ES-I3 (cell line): Measurements from ENCODE around the gene CACNA2D1.
"Not testable (repeated sequence)": the region's sequence is repeated elsewhere in the genome, so short reads cannot be mapped to it uniquely, and the experiment has no call there.

Experiments
- H3K36me3 ChIP-seq: 2 replicates; pipeline ENCODE4 v1.6.1; 2013; ENCODE audit warnings: mild to moderate bottlenecking, low read length, control low read depth, moderate library complexity; ENCODE audit not compliant: insufficient read depth
- H3K4me1 ChIP-seq: 2 replicates; pipeline ENCODE4 v1.6.1; 2013; ENCODE audit warnings: mild to moderate bottlenecking, control low read depth, low read length; ENCODE audit not compliant: insufficient read depth
- H3K9ac ChIP-seq: 2 replicates; pipeline ENCODE4 v1.6.1; 2013; ENCODE audit warnings: low read depth, mild to moderate bottlenecking, low read length, moderate library complexity
- H3K9me3 ChIP-seq: 2 replicates; pipeline ENCODE4 v1.6.1; 2013; ENCODE audit warnings: mild to moderate bottlenecking, low read length, moderate library complexity; ENCODE audit not compliant: control insufficient read depth, insufficient read depth

CACNA2D1 gene

GRCh38 chr7:82153776-82154175 lies 289.8 kb downstream of the CACNA2D1 start:
- Histone ChIP-seq H3K4me1 (peaks cover 7% of the 10 kb centered on the region; the same call in 1 of the 2 replicates), H3K9me3 (no peaks in the 10 kb centered on the region), H3K36me3 (no peaks in the 10 kb centered on the region), H3K9ac (no peak overlapping the region)

GRCh38 chr7:82152858-82153257 lies 290.7 kb downstream of the CACNA2D1 start:
- Histone ChIP-seq H3K9ac (no peak overlapping the region), H3K36me3 (no peaks in the 10 kb centered on the region), H3K9me3 (no peaks in the 10 kb centered on the region), H3K4me1 (peaks cover 7% of the 10 kb centered on the region; the same call in 1 of the 2 replicates)

- H3K36me3 ChIP-seq: no peaks in the 10 kb centered on the region
- no peaks in the 10 kb centered on the region for H3K9me3 ChIP-seq
- H3K9ac ChIP-seq: no peak overlapping the region
- no peaks in the 10 kb centered on the region for H3K4me1 ChIP-seq
Measured at GRCh38 chr7:82146491-82146890, 297.1 kb downstream of the CACNA2D1 start.

- Histone ChIP-seq H3K9ac (no peak overlapping the region), H3K4me1 (no peaks in the 10 kb centered on the region), H3K9me3 (no peaks in the 10 kb centered on the region), H3K36me3 (no peaks in the 10 kb centered on the region)
Measured at GRCh38 chr7:82142263-82142864, 301.2 kb downstream of the CACNA2D1 start.

- H3K36me3 ChIP-seq: no peaks in the 10 kb centered on the region
- H3K4me1 ChIP-seq: no peaks in the 10 kb centered on the region
- no peak overlapping the region for H3K9ac ChIP-seq
- no peaks in the 10 kb centered on the region for H3K9me3 ChIP-seq
Measured at GRCh38 chr7:82141427-82141826, 302.1 kb downstream of the CACNA2D1 start.

GRCh38 chr7:82140608-82141007 lies 303.0 kb downstream of the CACNA2D1 start:
- not testable (repeated sequence) for H3K9ac ChIP-seq, H3K36me3 ChIP-seq, H3K4me1 ChIP-seq, H3K9me3 ChIP-seq

GRCh38 chr7:82131215-82131614 lies 312.4 kb downstream of the CACNA2D1 start:
- Histone ChIP-seq H3K36me3 (no peaks in the 10 kb centered on the region), H3K4me1 (no peaks in the 10 kb centered on the region), H3K9ac (no peak overlapping the region), H3K9me3 (no peaks in the 10 kb centered on the region)

- Histone ChIP-seq H3K9me3 (peaks cover 4% of the 10 kb centered on the region; the same call in 1 of the 2 replicates), H3K4me1 (no peaks in the 10 kb centered on the region), H3K36me3 (no peaks in the 10 kb centered on the region), H3K9ac (no peak overlapping the region)
Measured at GRCh38 chr7:82129091-82129490, 314.5 kb downstream of the CACNA2D1 start.

- Histone ChIP-seq H3K36me3 (no peaks in the 10 kb centered on the region), H3K9ac (no peak overlapping the region)
Measured at GRCh38 chr7:82128546-82128945, 315.0 kb downstream of the CACNA2D1 start.

GRCh38 chr7:82126576-82126975 lies 317.0 kb downstream of the CACNA2D1 start:
- Histone ChIP-seq H3K9me3 (peaks cover 5% of the 10 kb centered on the region; the same call in 1 of the 2 replicates), H3K4me1 (no peaks in the 10 kb centered on the region; the same call in 1 of the 2 replicates), H3K9ac (no peak overlapping the region), H3K36me3 (no peaks in the 10 kb centered on the region)

More at GRCh38 chr7:82128546-82128945, 315.0 kb downstream of the CACNA2D1 start:
- Histone ChIP-seq H3K4me1 (no peaks in the 10 kb centered on the region), H3K9me3 (peaks cover 5% of the 10 kb centered on the region; the same call in 1 of the 2 replicates)

- peaks cover 5% of the 10 kb centered on the region; the same call in 1 of the 2 replicates for H3K9me3 ChIP-seq
- H3K4me1 ChIP-seq: no peaks in the 10 kb centered on the region; the same call in 1 of the 2 replicates
- H3K9ac ChIP-seq: no peak overlapping the region
- no peaks in the 10 kb centered on the region for H3K36me3 ChIP-seq
Measured at GRCh38 chr7:82124445-82124844, 319.1 kb downstream of the CACNA2D1 start.

- Histone ChIP-seq H3K36me3 (no peaks in the 10 kb centered on the region), H3K9ac (no peak overlapping the region), H3K4me1 (no peaks in the 10 kb centered on the region; the same call in 1 of the 2 replicates), H3K9me3 (peaks cover 5% of the 10 kb centered on the region; the same call in 1 of the 2 replicates)
Measured at GRCh38 chr7:82122275-82122674, 321.3 kb downstream of the CACNA2D1 start.

GRCh38 chr7:82114237-82114636 lies 329.3 kb downstream of the CACNA2D1 start:
- Histone ChIP-seq H3K9me3 (no peaks in the 10 kb centered on the region), H3K4me1 (no peaks in the 10 kb centered on the region; the same call in none of the 2 replicates), H3K9ac (no peak overlapping the region), H3K36me3 (no peaks in the 10 kb centered on the region)

- no peak overlapping the region for H3K9ac ChIP-seq
- H3K36me3 ChIP-seq: no peaks in the 10 kb centered on the region
- peaks cover 3% of the 10 kb centered on the region for H3K4me1 ChIP-seq
- H3K9me3 ChIP-seq: no peaks in the 10 kb centered on the region
Measured at GRCh38 chr7:82110146-82110840, 333.3 kb downstream of the CACNA2D1 start.

- Histone ChIP-seq H3K9ac (no peak overlapping the region), H3K4me1 (peaks cover 3% of the 10 kb centered on the region), H3K36me3 (no peaks in the 10 kb centered on the region), H3K9me3 (no peaks in the 10 kb centered on the region)
Measured at GRCh38 chr7:82109288-82109687, 334.3 kb downstream of the CACNA2D1 start.
